Stomach (tissue), 4 donors: ENCODE measurements around the gene COL16A1.

Source experiments
- CTCF ChIP-seq, 7 experiments: fragments of 450-650 bp in 4 of 7; fragments of 200-600 bp in 3 of 7; sonication (generic) in 3 of 7; IDR thresholded peaks; one replicate each; pipeline ENCODE4 v1.5.1; 2016 to 2019; ENCODE audit warnings: antibody characterized with exemption in 7 of 7, control low read depth in 2 of 7, mild to moderate bottlenecking in 1 of 7
- EP300 ChIP-seq: sonication (generic); formaldehyde crosslinking; IDR thresholded peaks from one replicate; pipeline ENCODE4 v1.6.1; 2017; ENCODE audit warnings: antibody characterized with exemption
- POLR2A ChIP-seq, 4 donors: fragments of 450-650 bp; IDR thresholded peaks; one replicate each; pipeline ENCODE4 v1.6.1; 2016; ENCODE audit warnings: antibody characterized with exemption in 4 of 4, control low read depth in 2 of 4, mild to moderate bottlenecking in 1 of 4, moderate library complexity in 1 of 4
- POLR2AphosphoS5 ChIP-seq, 3 donors: sonication (generic); formaldehyde crosslinking; IDR thresholded peaks; one replicate each; pipeline ENCODE4 v1.6.1; 2016; ENCODE audit warnings: antibody characterized with exemption in 3 of 3

GRCh38 chr1:31712630-31713029 lies 8.8 kb upstream of the COL16A1 start:
- no peak for TF ChIP-seq CTCF (IDR thresholded peaks at IDR 0.05)
- TF ChIP-seq POLR2A (IDR thresholded peaks at IDR 0.05) = no peak
- TF ChIP-seq POLR2AphosphoS5 (IDR thresholded peaks at IDR 0.05) = peak in 2 of 3 donors; percentile 47 to 87
- TF ChIP-seq EP300 = no peak
